Gastrocnemius medialis (tissue), 4 donors: ENCODE data around the gene TMPRSS9. TPM values are rescaled to one million over a fixed set of nuclear protein-coding genes. Genes with fewer than 3 reads are reported as not detected.
"Not testable (repeated sequence)": the region's sequence is repeated elsewhere in the genome, so short reads cannot be mapped to it uniquely, and the experiment has no call there.

Experiments used
- ATAC-seq, 2 donors: fragments of 150-250 bp; one replicate each; pipeline ENCODE4 v1.9.1; 2016
- DNase-seq, 2 donors: peaks; one replicate each; pipeline ENCODE4 v3.0.0-alpha.2; 2019
- H3K27ac ChIP-seq, 4 donors: fragments of 200-600 bp; sonication (generic); 1 replicate in 1 of 4; 2 replicates in 3 of 4; pipeline ENCODE4 v1.5.1; 2016 to 2018; ENCODE audit warnings: mild to moderate bottlenecking in 2 of 4, moderate library complexity in 1 of 4
- H3K27me3 ChIP-seq, 3 donors: fragments of 200-600 bp; sonication (generic) in 2 of 3; 1 replicate in 1 of 3; 2 replicates in 2 of 3; pipeline versions ENCODE4 v1.5.1 to v1.6.0; 2016 to 2019; ENCODE audit warnings: mild to moderate bottlenecking in 1 of 3, moderate library complexity in 1 of 3
- H3K36me3 ChIP-seq, 2 donors: fragments of 200-600 bp; sonication (generic) in 1 of 2; one replicate each; pipeline ENCODE4 v1.5.1; 2017 to 2018
- H3K4me1 ChIP-seq, 2 donors: fragments of 200-600 bp; sonication (generic) in 1 of 2; one replicate each; pipeline ENCODE4 v1.5.1; 2016 to 2017; ENCODE audit warnings: mild to moderate bottlenecking in 2 of 2
- H3K4me3 ChIP-seq, 4 donors: fragments of 200-600 bp; sonication (generic) in 3 of 4; 1 replicate in 1 of 4; 2 replicates in 3 of 4; pipeline ENCODE4 v1.5.1; 2016 to 2019; ENCODE audit warnings: mild to moderate bottlenecking in 2 of 4
- H3K9me3 ChIP-seq, 3 donors: fragments of 200-600 bp; sonication (generic) in 2 of 3; 1 replicate in 1 of 3; 2 replicates in 2 of 3; pipeline ENCODE4 v1.5.1; 2016 to 2019
- POLR2A ChIP-seq, 2 donors: fragments of 450-650 bp; IDR thresholded peaks; one replicate each; pipeline ENCODE4 v1.6.1; 2017; ENCODE audit warnings: antibody characterized with exemption in 2 of 2, mild to moderate bottlenecking in 2 of 2, moderate library complexity in 2 of 2
- in situ Hi-C, 4 donors: fragments of 200-750 bp; cut with MboI; loops; one replicate each; pipeline versions ENCODE4 v1.15.0 to v1.8.0; 2017; ENCODE audit warnings: low sequenced_read_pairs in 4 of 4
- intact Hi-C: fragments of 100-400 bp; cut with DNase I; formaldehyde crosslinking; loops from one replicate; pipeline ENCODE4 v1.15.1; 2023; ENCODE audit warnings: low total_unique reads
- total RNA-seq, 4 donors: library from RNA; depleted of rRNA; stranded (reverse); fragments of >200 nt; gene quantifications; one replicate each; pipeline versions ENCODE4 v1.1.0 to v1.2.3, GENCODE V29; 2016
- TF ChIP-seq, protein P1 (sequence below), 5 experiments: fragments of 450-650 bp in 3 of 5; fragments of 200-600 bp in 2 of 5; sonication (generic) in 2 of 5; IDR thresholded peaks in 4 of 5; conservative IDR thresholded peaks in 1 of 5; 1 replicate in 4 of 5; 2 replicates in 1 of 5; pipeline ENCODE4 v1.5.1; 2016 to 2019; ENCODE audit warnings: antibody characterized with exemption in 5 of 5, mild to moderate bottlenecking in 3 of 5, moderate library complexity in 3 of 5

TMPRSS9 gene
- total RNA-seq, 4 donors from 2014 or later = not detected

DNA sequence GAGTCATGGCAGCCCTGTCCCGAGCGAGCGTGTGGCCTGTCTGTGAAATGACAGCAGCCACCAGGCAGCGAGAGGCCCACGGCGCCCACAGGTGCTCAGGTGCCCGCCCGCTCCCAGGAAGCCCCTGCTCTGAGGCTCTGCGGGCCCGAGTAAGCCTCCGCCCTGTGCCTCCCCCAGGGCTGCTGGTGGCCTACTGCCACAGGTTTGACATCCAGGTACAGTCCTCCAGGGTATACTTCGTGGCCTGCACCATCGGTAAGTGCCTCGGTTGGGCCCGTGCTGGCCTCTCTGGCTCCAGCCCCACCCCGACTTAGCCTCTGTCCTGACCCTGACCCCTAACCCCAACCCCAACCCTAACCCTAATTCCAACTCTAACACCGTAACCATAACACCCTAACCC, 15.0 kb upstream of the TMPRSS9 start:
- Histone ChIP-seq H3K4me1 (no peaks in the 10 kb centered on the region), H3K9me3 (no peaks in the 10 kb centered on the region), H3K27ac (no peak overlapping the region), H3K36me3 (peaks cover 0 to 37% of the 10 kb centered on the region in 2 donors), H3K4me3 (no peak overlapping the region), H3K27me3 (no peaks in the 10 kb centered on the region)
- ATAC-seq (no peak), DNase-seq (no peak)
- in situ Hi-C loops = no loop called here
- no peak for TF ChIP-seq POLR2A (IDR thresholded peaks at IDR 0.05)
- TF ChIP-seq, protein P1, sequence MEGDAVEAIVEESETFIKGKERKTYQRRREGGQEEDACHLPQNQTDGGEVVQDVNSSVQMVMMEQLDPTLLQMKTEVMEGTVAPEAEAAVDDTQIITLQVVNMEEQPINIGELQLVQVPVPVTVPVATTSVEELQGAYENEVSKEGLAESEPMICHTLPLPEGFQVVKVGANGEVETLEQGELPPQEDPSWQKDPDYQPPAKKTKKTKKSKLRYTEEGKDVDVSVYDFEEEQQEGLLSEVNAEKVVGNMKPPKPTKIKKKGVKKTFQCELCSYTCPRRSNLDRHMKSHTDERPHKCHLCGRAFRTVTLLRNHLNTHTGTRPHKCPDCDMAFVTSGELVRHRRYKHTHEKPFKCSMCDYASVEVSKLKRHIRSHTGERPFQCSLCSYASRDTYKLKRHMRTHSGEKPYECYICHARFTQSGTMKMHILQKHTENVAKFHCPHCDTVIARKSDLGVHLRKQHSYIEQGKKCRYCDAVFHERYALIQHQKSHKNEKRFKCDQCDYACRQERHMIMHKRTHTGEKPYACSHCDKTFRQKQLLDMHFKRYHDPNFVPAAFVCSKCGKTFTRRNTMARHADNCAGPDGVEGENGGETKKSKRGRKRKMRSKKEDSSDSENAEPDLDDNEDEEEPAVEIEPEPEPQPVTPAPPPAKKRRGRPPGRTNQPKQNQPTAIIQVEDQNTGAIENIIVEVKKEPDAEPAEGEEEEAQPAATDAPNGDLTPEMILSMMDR (IDR thresholded peaks at IDR 0.05 in 4 of 5, conservative IDR thresholded peaks at IDR 0.05 in 1 of 5) = no peak
- intact Hi-C loops = no loop called here

DNA sequence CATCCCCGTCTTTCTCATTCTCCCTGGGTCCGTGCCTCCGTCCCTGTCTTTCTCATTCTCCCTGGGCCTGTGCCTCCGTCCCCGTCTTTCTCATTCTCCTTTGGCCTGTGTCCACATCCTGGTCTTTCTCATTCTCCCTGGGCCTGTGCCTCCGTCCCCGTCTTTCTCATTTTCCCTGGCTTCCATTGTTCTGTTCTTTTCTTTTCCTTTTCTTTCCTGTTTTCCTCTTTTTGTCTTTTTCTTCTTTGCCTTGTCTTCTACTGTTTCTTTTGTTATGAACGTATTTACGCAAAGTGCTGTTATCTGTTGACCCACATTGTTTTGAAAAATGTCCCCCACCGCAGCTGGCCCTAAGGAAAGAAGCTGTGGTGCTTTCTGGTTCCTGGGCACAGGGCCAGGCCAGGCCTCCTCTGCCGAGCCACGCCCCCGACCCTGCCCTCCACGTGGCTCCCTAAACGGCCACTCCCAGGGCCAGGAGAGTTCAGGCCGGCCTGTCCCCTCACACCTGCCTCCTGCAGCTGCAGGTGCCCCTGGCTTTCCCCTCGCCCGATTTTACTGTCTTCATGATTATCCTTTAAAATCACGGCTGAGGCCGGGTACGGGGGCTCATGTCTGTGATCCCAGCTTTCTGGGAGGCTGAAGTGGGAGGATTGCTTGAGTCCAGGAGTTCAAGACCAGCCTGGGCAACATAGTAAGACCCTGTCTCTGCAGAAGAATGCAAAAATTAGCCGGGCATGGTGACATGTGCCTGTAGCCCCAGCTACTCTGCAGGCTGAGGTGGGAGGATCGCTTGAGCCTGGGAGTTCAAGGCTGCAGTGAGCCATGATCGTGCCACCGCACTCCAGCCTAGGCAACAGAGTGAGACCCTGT, 14.0 kb upstream of the TMPRSS9 start:
- TF ChIP-seq, protein P1 (IDR thresholded peaks at IDR 0.05 in 4 of 5, conservative IDR thresholded peaks at IDR 0.05 in 1 of 5) = no peak
- TF ChIP-seq POLR2A (IDR thresholded peaks at IDR 0.05) = no peak
- Histone ChIP-seq H3K27me3 (no peaks in the 10 kb centered on the region), H3K4me3 (no peak overlapping the region), H3K27ac (no peak overlapping the region), H3K36me3 (peaks cover 0 to 37% of the 10 kb centered on the region in 2 donors), H3K4me1 (no peaks in the 10 kb centered on the region), H3K9me3 (no peaks in the 10 kb centered on the region)
- in situ Hi-C loops = no loop called here
- ATAC-seq (no peak), DNase-seq (no peak)
- intact Hi-C loops = no loop called here

GRCh38 chr19:2349818-2350217, 10.2 kb upstream of the TMPRSS9 start:
- ATAC-seq, intact Hi-C loops, H3K4me3 ChIP-seq, H3K27me3 ChIP-seq, H3K9me3 ChIP-seq, in situ Hi-C loops, H3K4me1 ChIP-seq, DNase-seq, H3K27ac ChIP-seq: not testable (repeated sequence)
- peaks cover 0 to 39% of the 10 kb centered on the region in 2 donors for H3K36me3 ChIP-seq

DNA sequence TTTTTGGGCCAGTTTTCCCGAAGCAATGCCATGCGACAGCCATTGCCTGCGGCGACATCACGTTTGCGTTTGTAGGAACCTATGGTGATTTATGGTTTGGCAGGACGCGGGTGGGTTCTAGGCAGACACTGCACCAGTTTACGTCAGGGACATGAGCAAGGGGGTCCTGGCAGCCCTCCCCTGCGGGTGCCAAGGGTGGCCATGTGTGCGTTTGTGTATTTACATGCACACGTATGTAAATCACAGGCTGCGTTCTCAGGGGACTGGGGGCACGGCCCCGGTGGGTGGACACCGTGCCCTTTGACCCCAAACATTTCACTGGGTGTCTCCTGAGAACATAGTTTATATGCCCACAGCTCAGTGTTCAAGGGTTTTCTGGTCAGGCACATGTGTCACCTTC, 9.4 kb upstream of the TMPRSS9 start:
- Histone ChIP-seq H3K4me3 (no peak overlapping the region), H3K9me3 (no peaks in the 10 kb centered on the region), H3K27ac (no peak overlapping the region), H3K4me1 (peaks cover 0 to 5% of the 10 kb centered on the region in 2 donors), H3K27me3 (no peaks in the 10 kb centered on the region), H3K36me3 (peaks cover 0 to 39% of the 10 kb centered on the region in 2 donors)
- DNase-seq (no peak), ATAC-seq (no peak)
- TF ChIP-seq POLR2A (IDR thresholded peaks at IDR 0.05) = no peak
- TF ChIP-seq, protein P1 (IDR thresholded peaks at IDR 0.05 in 4 of 5, conservative IDR thresholded peaks at IDR 0.05 in 1 of 5) = no peak
- in situ Hi-C loops (no loop called here), intact Hi-C loops (no loop called here)

- Histone ChIP-seq H3K36me3 (peaks cover 0 to 39% of the 10 kb centered on the region in 2 donors), H3K27me3 (no peaks in the 10 kb centered on the region), H3K9me3 (no peaks in the 10 kb centered on the region), H3K27ac (no peak overlapping the region), H3K4me1 (peaks cover 0 to 6% of the 10 kb centered on the region in 2 donors), H3K4me3 (no peak overlapping the region)
- in situ Hi-C loops = no loop called here
- DNase-seq = no peak
- intact Hi-C loops = no loop called here
- ATAC-seq = no peak
- TF ChIP-seq POLR2A (IDR thresholded peaks at IDR 0.05) = no peak
- TF ChIP-seq, protein P1 (IDR thresholded peaks at IDR 0.05 in 4 of 5, conservative IDR thresholded peaks at IDR 0.05 in 1 of 5) = no peak
Observed at GRCh38 chr19:2351591-2351990, 8.5 kb upstream of the TMPRSS9 start.
